PC-3 (cell line): ENCODE measurements around the gene FSIP1. TPM values are rescaled to one million over a fixed set of nuclear protein-coding genes. Genes with fewer than 3 reads are reported as not detected.

ENCODE experiments used
- ATAC-seq: fragments of 200-7000 bp; cut with Tn5 transposase; 2 replicates; pipeline ENCODE4 v1.9.1; 2020; ENCODE audit warnings: mild to moderate bottlenecking, moderate library complexity
- BruUV-seq: library from RNA; stranded (reverse); fragments of 400-500 nt; replicated peaks from 2 replicates; lab custom pipeline; 2021; lab: Mats Ljungman, UMichigan
- CTCF ChIA-PET: fragments of 300-600 bp; sonication (Branson Sonifier 250); formaldehyde crosslinking; loops from one replicate; lab custom pipeline; 2022; ENCODE audit warnings: antibody characterized with exemption; lab: Charles Lee
- POLR2A ChIA-PET: fragments of 300-600 bp; sonication (Branson Sonifier 250); formaldehyde crosslinking; loops from one replicate; lab custom pipeline; 2022; ENCODE audit warnings: antibody characterized with exemption; ENCODE audit not compliant: unreplicated experiment; lab: Charles Lee
- DNase-seq: peaks from one replicate; pipeline ENCODE4 v3.0.0-alpha.2; 2015
- H2AFZ ChIP-seq: fragments of 300-600 bp; sonication (generic); 2 replicates; pipeline ENCODE4 v1.6.0; 2016; ENCODE audit warnings: antibody characterized with exemption, low read length
- H3F3A ChIP-seq: fragments of 300-600 bp; sonication (generic); one replicate; pipeline ENCODE4 v1.6.0; 2017; ENCODE audit warnings: antibody characterized with exemption, low read length, control low read depth, mild to moderate bottlenecking; ENCODE audit not compliant: unreplicated experiment
- H3K27ac ChIP-seq: fragments of 300-600 bp; sonication (generic); 2 replicates; pipeline ENCODE4 v1.5.1; 2016; ENCODE audit warnings: mild to moderate bottlenecking, low read length
- H3K27me3 ChIP-seq: fragments of 300-600 bp; sonication (generic); 2 replicates; pipeline ENCODE4 v1.6.1; 2016; ENCODE audit warnings: low read length, mixed read lengths
- H3K36me3 ChIP-seq: fragments of 300-600 bp; sonication (generic); 2 replicates; pipeline ENCODE4 v1.6.1; 2016; ENCODE audit warnings: low read depth, mixed run types, low read length, mixed read lengths
- H3K4me1 ChIP-seq: fragments of 300-600 bp; sonication (generic); 2 replicates; pipeline ENCODE4 v1.5.1; 2016; ENCODE audit warnings: low read length; ENCODE audit not compliant: insufficient read depth
- H3K4me2 ChIP-seq: fragments of 300-600 bp; sonication (generic); 2 replicates; pipeline ENCODE4 v1.6.0; 2016; ENCODE audit warnings: low read length
- H3K4me3 ChIP-seq: fragments of 300-600 bp; sonication (generic); 2 replicates; pipeline ENCODE4 v1.5.1; 2016; ENCODE audit warnings: mild to moderate bottlenecking, low read length, mixed read lengths
- H3K79me2 ChIP-seq: fragments of 300-600 bp; sonication (generic); 2 replicates; pipeline ENCODE4 v1.6.1; 2017; ENCODE audit warnings: low read length, mixed read lengths
- H3K9ac ChIP-seq: fragments of 300-600 bp; sonication (generic); 2 replicates; pipeline ENCODE4 v1.6.0; 2016; ENCODE audit warnings: mild to moderate bottlenecking, low read length
- H3K9me2 ChIP-seq: fragments of 300-600 bp; sonication (generic); replicated peaks from 2 replicates; pipeline ENCODE4 v1.6.1; 2016; ENCODE audit warnings: mixed run types, low read length, mixed read lengths
- H3K9me3 ChIP-seq: fragments of 300-600 bp; sonication (generic); 2 replicates; pipeline ENCODE4 v1.6.1; 2016; ENCODE audit warnings: low read length, mixed read lengths
- H4K20me1 ChIP-seq: fragments of 300-600 bp; sonication (generic); 2 replicates; pipeline ENCODE4 v1.6.1; 2016; ENCODE audit warnings: low read length, mixed read lengths
- EZH2 ChIP-seq: fragments of 300-600 bp; sonication (generic); IDR thresholded peaks from one replicate; pipeline ENCODE4 v1.6.1; 2017; ENCODE audit warnings: antibody characterized with exemption, mild to moderate bottlenecking, low read length; ENCODE audit not compliant: unreplicated experiment
- EZH2phosphoT487 ChIP-seq: fragments of 300-600 bp; sonication (generic); IDR thresholded peaks from 2 replicates; pipeline ENCODE4 v1.6.1; 2018; ENCODE audit warnings: mild to moderate bottlenecking, antibody characterized with exemption, low read length, borderline replicate concordance
- intact Hi-C: fragments of 100-400 bp; cut with micrococcal nuclease; formaldehyde crosslinking; loops from 2 replicates; pipeline ENCODE4 v1.9.0; 2023
- total RNA-seq: library from RNA; depleted of rRNA; stranded (reverse); fragments of >200 nt; gene quantifications from 2 replicates; pipeline ENCODE4 v1.2.3, GENCODE V29; 2014
- TF ChIP-seq, protein P1 (sequence below): fragments of 300-600 bp; sonication (generic); conservative IDR thresholded peaks from 2 replicates; pipeline ENCODE4 v1.5.1; 2017; ENCODE audit warnings: antibody characterized with exemption, low read depth, mild to moderate bottlenecking, low read length

The FSIP1 gene
- total RNA-seq, 1 experiment from 2014 or later, result 0.07 TPM

DNA sequence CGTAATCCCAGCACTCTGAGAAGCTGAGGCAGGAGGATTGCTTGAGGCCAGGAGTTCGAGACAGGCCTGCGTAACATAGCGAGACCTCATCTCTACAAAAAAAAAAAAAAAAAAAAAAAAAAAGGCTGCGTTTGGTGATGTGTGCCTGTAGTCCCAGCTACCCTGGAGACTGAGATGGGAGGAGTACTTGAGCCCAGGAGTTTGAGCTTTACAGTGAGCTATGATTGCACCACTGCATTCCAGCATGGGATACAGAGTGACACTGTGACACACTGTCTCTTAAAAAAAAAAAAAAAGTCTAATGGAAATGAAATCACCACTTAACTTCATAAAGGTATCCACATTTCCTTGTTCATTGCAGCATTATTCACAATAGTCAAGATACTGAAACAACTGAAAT, 136.2 kb downstream of the FSIP1 start:
- Histone ChIP-seq H3F3A (peaks cover 8% of the 10 kb centered on the region), H3K9ac (no peak overlapping the region), H3K4me1 (peaks cover 18% of the 10 kb centered on the region), H3K27ac (no peak overlapping the region), H4K20me1 (no peaks in the 10 kb centered on the region), H3K4me2 (no peak overlapping the region), H3K9me3 (no peaks in the 10 kb centered on the region), H3K79me2 (no peaks in the 10 kb centered on the region), H3K4me3 (no peak overlapping the region), H3K9me2 (no peaks in the 10 kb centered on the region), H3K36me3 (no peaks in the 10 kb centered on the region), H2AFZ (no peak overlapping the region), H3K27me3 (no peaks in the 10 kb centered on the region)
- DNase-seq, result no peak
- no peak for ATAC-seq
- POLR2A ChIA-PET, result no interaction called here
- no TSS peak for BruUV-seq
- intact Hi-C loops, result no loop called here
- CTCF ChIA-PET, result interaction anchor here (0.7 kb wide), 1 partner anchor 1060 kb away, joined by 8 read pairs; no protein-coding TSS in a partner anchor
- TF ChIP-seq, protein P1, sequence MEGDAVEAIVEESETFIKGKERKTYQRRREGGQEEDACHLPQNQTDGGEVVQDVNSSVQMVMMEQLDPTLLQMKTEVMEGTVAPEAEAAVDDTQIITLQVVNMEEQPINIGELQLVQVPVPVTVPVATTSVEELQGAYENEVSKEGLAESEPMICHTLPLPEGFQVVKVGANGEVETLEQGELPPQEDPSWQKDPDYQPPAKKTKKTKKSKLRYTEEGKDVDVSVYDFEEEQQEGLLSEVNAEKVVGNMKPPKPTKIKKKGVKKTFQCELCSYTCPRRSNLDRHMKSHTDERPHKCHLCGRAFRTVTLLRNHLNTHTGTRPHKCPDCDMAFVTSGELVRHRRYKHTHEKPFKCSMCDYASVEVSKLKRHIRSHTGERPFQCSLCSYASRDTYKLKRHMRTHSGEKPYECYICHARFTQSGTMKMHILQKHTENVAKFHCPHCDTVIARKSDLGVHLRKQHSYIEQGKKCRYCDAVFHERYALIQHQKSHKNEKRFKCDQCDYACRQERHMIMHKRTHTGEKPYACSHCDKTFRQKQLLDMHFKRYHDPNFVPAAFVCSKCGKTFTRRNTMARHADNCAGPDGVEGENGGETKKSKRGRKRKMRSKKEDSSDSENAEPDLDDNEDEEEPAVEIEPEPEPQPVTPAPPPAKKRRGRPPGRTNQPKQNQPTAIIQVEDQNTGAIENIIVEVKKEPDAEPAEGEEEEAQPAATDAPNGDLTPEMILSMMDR, result no peak
- TF ChIP-seq EZH2phosphoT487 (no peak), EZH2 (no peak)

DNA sequence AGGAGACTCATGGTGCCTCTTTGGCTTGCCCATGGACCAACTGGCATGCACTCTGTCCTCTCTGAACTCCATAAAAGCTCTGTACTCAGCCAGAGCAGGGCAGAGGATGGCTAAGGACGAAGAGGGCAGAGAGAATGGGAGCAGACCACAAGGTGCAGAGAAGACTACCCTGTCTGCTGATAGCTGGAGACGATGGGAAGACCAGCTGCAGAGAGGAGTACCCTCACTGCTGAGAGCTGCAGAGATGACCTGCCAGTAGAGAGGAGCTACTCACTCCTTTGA, 136.7 kb downstream of the FSIP1 start:
- Histone ChIP-seq H3K4me2 (no peak overlapping the region), H3K79me2 (no peaks in the 10 kb centered on the region), H3K9ac (no peak overlapping the region), H3K27ac (no peak overlapping the region), H3K36me3 (no peaks in the 10 kb centered on the region), H3K9me2 (no peaks in the 10 kb centered on the region), H3K4me1 (peaks cover 21% of the 10 kb centered on the region), H4K20me1 (no peaks in the 10 kb centered on the region), H3K9me3 (no peaks in the 10 kb centered on the region), H3F3A (peaks cover 9% of the 10 kb centered on the region), H3K4me3 (no peak overlapping the region), H3K27me3 (no peaks in the 10 kb centered on the region), H2AFZ (no peak overlapping the region)
- intact Hi-C loops, result no loop called here
- ATAC-seq (no peak), DNase-seq (no peak)
- ChIA-PET POLR2A (no interaction called here), CTCF (no interaction called here)
- no peak for TF ChIP-seq EZH2phosphoT487
- no peak for TF ChIP-seq EZH2
- TF ChIP-seq, protein P1, result no peak
- BruUV-seq, result no TSS peak

DNA sequence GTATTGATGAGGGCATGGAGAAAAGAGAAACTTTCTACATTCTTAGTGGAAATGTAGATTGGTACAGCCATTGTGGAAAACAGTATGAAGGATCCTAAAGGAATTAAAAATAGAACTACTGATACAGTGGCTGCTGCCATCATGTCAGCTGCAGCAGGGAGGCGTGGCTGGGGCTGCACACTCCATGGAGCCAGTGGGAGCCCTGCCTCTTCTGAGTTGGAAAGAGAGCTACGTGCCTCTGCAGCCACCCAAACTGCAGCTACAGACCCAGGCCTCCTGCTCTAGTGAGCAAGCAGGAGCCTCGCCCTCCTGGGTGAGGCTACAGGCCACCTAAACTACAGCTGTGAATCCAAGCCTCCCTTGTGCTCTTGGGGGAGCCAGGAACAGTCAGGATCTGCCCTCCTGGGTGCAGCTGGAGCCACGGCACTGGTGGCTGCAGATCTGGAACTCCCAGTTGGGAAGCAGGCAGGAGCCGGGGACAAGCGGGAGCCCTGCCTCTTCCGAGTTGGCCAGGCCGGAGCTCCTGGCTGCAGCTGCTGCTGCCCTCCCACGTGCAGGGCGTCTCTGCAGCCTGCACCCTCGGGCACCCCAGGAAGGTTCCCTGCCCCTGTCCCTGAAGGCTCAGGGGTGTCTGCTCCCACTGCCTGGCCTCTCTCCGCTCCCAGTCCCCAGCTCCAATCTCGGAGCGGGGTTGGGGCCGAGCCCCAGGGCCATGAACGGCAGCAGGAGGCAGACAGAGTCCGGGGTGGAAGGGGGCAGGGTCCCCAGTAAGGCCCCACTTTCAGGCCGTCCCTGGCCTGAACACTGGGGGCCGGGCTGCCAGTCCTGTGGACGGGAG, 137.3 kb downstream of the FSIP1 start:
- H3K9me2 ChIP-seq, result no peaks in the 10 kb centered on the region
- peaks cover 14% of the 10 kb centered on the region for H3F3A ChIP-seq
- intact Hi-C loops, result no loop called here
- CTCF ChIA-PET, result no interaction called here
- no peak overlapping the region for H3K4me3 ChIP-seq
- TF ChIP-seq, protein P1, result no peak
- TF ChIP-seq EZH2 (no peak), EZH2phosphoT487 (no peak)
- no peak overlapping the region for H3K9ac ChIP-seq
- no peaks in the 10 kb centered on the region for H3K9me3 ChIP-seq
- POLR2A ChIA-PET, result no interaction called here
- ATAC-seq (no peak), DNase-seq (no peak)
- H3K27ac ChIP-seq, result no peak overlapping the region
- no peaks in the 10 kb centered on the region for H3K79me2 ChIP-seq
- H3K27me3 ChIP-seq, result no peaks in the 10 kb centered on the region
- no peak overlapping the region for H3K4me2 ChIP-seq
- no peak overlapping the region for H2AFZ ChIP-seq
- H3K36me3 ChIP-seq, result no peaks in the 10 kb centered on the region
- no TSS peak for BruUV-seq
- peaks cover 27% of the 10 kb centered on the region for H3K4me1 ChIP-seq
- no peaks in the 10 kb centered on the region for H4K20me1 ChIP-seq
